Adipocyte (in vitro differentiated cells): ENCODE results near the gene PEX10.

Experiments used
- DNase-seq: peaks from one replicate; pipeline ENCODE4 v3.0.0-alpha.2; 2015; ENCODE audit warnings: low read depth
- H3K27me3 ChIP-seq: replicated peaks from 2 replicates; pipeline ENCODE4 v1.7.0; 2013; ENCODE audit warnings: mild to moderate bottlenecking, low read length, moderate library complexity; ENCODE audit not compliant: control insufficient read depth, insufficient read depth
- H3K36me3 ChIP-seq: 2 replicates; pipeline ENCODE4 v1.7.0; 2013; ENCODE audit warnings: low read length, mild to moderate bottlenecking, moderate library complexity; ENCODE audit not compliant: control insufficient read depth, insufficient read depth, severe bottlenecking
- H3K4me1 ChIP-seq: 2 replicates; pipeline ENCODE4 v1.7.0; 2013; ENCODE audit warnings: mild to moderate bottlenecking, low read length, moderate library complexity; ENCODE audit not compliant: control insufficient read depth, insufficient read depth
- H3K4me3 ChIP-seq: 2 replicates; pipeline ENCODE4 v1.7.0; 2013; ENCODE audit warnings: mild to moderate bottlenecking, low read length, moderate library complexity
- H3K9ac ChIP-seq: 2 replicates; pipeline ENCODE4 v1.7.0; 2013; ENCODE audit warnings: mild to moderate bottlenecking, low read length, moderate library complexity
- H3K9me3 ChIP-seq: 2 replicates; pipeline ENCODE4 v1.7.0; 2013; ENCODE audit warnings: mild to moderate bottlenecking, low read length, moderate library complexity; ENCODE audit not compliant: control insufficient read depth

The PEX10 gene

DNA sequence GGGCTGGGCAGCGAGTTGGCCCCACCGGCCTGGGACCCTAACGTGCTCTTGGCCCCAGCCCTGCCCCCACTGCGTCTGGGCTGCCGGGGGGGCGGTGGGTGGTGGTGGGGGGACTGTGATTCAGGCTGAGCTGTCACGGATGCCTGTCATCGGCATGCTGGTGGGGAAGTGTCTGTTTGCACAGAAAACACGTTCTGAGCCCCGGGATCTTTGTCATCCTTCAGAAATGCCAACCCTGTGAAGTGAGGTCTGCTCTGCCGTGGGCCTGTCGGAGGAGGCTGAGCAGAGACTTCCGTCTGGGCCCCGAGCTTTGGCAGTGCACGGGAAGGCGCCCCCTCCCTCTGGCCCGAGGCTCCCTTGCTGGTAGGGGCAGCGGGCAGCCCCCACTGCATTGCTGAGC, 39.4 kb upstream of the PEX10 start:
- Histone ChIP-seq H3K27me3 (peaks cover 3% of the 10 kb centered on the region), H3K4me3 (no peak overlapping the region), H3K36me3 (no peaks in the 10 kb centered on the region), H3K9me3 (no peaks in the 10 kb centered on the region), H3K4me1 (peaks cover 4% of the 10 kb centered on the region), H3K9ac (no peak overlapping the region)
- peak; percentile 65 for DNase-seq

DNA sequence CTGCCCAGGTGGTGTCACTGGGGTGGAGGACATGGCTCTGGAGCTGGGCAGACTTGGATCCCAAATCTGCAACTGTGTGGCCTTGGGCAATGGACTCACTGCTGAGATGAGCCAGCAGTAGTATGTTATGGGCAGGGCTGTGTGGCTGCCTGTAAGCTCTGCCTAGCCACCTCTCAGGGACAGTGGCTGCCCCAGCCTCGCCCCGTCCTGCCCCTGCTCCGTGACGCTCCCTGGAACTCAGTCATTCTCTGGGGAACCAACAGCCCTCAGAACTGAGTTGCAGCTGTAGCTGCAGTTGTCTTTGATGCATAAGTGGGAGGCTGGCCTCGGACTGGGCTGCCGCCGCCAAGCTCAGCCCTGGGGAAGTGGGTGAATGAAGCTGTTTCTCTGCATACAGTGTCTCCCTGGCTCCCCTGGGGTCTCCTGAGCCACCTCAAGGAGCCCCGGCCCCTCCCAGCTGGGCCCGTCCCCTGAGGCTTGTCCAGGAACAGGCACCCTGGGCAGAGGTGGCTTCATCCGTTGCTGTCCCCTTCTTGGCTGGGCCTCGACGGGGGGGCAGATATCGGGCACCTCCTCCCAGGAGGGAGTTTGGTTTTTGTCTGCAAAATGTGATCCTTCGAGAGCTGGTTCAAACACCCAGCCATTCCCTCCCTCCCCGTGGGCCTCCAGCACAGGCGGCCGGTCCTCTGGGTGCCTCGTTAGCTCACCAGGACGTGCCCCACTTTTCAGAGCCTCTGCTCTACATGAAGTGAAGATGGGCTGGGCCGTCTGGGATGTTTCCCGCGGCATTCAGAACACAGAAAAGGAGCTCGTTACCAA, 37.5 kb upstream of the PEX10 start:
- no peak overlapping the region for H3K9ac ChIP-seq
- no peak for DNase-seq
- peaks cover 7% of the 10 kb centered on the region for H3K27me3 ChIP-seq
- H3K36me3 ChIP-seq = no peaks in the 10 kb centered on the region
- no peak overlapping the region for H3K4me3 ChIP-seq
- H3K9me3 ChIP-seq = no peaks in the 10 kb centered on the region
- H3K4me1 ChIP-seq = peaks cover 4% of the 10 kb centered on the region

DNA sequence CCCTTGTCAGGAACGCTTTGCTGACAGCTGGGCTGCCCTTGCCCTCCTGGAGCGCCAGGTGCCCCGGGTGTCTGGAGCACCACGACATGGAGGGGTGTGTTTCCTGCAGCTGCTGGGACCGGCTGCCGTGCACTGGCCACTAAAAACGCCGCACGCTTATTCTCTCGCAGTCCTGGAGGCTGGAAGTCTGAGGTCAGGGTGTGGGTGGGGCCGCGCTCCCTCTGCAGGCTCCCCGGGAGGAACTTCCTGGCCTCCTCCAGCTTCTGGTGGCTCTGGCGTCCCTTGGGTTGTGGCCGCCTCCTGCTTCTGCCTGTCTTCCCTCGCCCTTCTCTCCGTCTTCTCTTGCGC, 35.7 kb upstream of the PEX10 start:
- Histone ChIP-seq H3K27me3 (peaks cover 15% of the 10 kb centered on the region), H3K36me3 (no peaks in the 10 kb centered on the region), H3K4me3 (no peak overlapping the region), H3K9me3 (no peaks in the 10 kb centered on the region), H3K9ac (no peak overlapping the region), H3K4me1 (peaks cover 4% of the 10 kb centered on the region)
- DNase-seq = no peak

DNA sequence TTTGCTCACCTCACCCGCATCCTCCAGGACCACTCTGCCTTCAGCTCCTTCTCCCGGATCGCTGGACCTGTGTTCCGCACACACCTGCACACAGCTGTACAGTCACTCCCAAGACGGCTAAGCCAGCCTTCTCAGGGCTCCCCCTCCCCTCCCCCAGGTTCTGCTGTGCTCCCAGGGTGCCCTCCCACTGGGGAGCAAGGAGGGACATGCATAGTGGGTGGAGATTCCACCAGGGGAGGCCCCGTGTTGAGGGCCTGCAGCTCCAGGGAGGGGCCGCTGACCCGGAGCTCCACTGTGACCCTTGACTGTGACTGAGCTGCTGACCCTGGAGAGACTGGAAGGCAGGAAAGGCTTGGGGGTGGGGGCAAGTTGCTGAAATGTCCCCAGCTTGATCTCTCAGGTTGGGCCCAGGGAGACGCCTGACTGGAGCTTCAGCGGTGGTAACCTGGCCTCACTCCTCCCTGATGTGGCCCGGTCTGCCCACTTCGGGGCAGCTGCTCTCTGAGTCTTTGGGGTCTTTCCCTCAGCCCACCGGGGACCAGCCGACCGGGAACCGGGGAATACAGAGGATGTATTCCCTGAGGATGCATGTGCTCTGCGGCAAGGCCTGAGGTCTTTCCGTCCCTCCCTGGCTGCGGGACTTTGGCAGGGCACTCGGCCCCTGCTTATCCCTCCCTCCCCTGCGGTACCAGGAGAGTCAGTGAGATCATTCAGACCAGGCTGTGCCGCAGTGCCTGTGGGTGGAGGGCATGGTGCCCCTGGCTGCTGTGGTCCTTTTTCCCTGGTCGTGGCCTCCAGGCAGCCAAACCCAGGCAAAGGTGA, 35.1 kb upstream of the PEX10 start:
- Histone ChIP-seq H3K27me3 (peaks cover 21% of the 10 kb centered on the region), H3K4me1 (peaks cover 3% of the 10 kb centered on the region)

DNA sequence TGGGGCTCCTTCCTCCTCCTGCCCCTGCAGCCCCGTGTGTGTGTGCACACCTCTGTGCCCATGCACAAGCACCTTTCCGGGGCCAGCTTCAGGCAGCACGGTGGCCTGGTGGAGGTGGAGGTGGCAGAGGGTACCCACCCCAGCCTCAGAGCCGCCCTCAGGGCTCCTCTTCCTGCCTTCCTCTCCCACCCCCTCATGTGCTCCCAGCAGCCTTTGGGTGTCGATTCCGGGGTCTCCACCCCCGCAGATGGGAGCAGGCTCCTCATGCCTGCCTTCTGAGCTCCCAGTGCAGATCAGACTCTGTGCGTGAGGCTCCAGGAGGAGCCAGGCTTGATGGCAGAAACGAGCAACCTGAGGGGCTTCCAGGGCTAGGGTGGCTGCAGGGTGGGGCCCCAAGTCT, 34.5 kb upstream of the PEX10 start:
- H3K9me3 ChIP-seq = no peaks in the 10 kb centered on the region
- H3K36me3 ChIP-seq = no peaks in the 10 kb centered on the region
- H3K4me3 ChIP-seq = no peak overlapping the region
- peaks cover 25% of the 10 kb centered on the region for H3K27me3 ChIP-seq
- no peaks in the 10 kb centered on the region for H3K4me1 ChIP-seq
- DNase-seq = no peak
- no peak overlapping the region for H3K9ac ChIP-seq

More for the DNA sequence above, 35.1 kb upstream of the PEX10 start:
- Histone ChIP-seq H3K4me3 (no peak overlapping the region), H3K9me3 (no peaks in the 10 kb centered on the region), H3K36me3 (no peaks in the 10 kb centered on the region), H3K9ac (no peak overlapping the region)
- no peak for DNase-seq

DNA sequence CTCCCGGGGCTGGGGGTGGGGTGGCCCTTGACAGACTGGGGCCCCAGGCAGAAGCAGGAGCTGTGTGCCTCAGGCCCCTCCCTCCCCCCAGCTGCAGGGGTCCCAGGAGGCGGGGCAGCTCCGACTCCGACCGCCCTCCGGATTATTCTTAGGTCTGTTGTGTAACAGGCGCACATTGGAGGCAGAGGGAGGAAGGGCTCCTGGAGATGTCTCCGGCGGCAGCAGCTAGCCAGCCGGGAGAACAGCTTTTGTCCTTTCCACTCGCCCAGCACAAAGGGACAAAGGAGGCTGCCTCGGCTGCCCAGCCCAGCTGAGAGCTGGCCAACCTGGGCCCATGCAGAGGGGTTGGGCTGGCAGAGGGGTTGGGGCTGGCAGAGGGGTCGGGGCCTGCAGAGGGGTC, 34.0 kb upstream of the PEX10 start:
- Histone ChIP-seq H3K36me3 (no peaks in the 10 kb centered on the region), H3K4me3 (no peak overlapping the region), H3K4me1 (no peaks in the 10 kb centered on the region), H3K9me3 (no peaks in the 10 kb centered on the region), H3K27me3 (peaks cover 30% of the 10 kb centered on the region), H3K9ac (no peak overlapping the region)
- DNase-seq = no peak

DNA sequence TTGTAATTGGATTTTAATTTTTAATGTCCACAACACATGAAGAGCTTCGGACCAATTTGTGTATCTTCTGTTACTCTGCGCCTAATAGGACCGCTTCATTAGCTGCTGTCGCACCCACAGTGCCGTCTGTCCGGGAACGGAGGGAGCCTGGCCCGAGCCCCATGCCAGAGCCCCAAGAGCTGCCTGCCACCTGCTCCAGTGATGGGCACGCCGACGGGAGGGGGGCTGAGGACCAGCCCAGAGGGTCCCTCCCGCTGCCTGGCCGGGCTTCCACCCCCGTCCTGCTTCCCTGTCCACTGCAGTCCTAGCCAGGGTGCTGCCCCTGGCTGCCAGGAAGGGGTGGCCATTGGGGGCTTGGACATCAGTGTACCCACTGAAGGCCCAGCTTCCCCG, 33.5 kb upstream of the PEX10 start:
- Histone ChIP-seq H3K9ac (no peak overlapping the region), H3K4me3 (no peak overlapping the region), H3K9me3 (no peaks in the 10 kb centered on the region), H3K27me3 (peaks cover 31% of the 10 kb centered on the region), H3K4me1 (no peaks in the 10 kb centered on the region), H3K36me3 (no peaks in the 10 kb centered on the region)
- DNase-seq = no peak

DNA sequence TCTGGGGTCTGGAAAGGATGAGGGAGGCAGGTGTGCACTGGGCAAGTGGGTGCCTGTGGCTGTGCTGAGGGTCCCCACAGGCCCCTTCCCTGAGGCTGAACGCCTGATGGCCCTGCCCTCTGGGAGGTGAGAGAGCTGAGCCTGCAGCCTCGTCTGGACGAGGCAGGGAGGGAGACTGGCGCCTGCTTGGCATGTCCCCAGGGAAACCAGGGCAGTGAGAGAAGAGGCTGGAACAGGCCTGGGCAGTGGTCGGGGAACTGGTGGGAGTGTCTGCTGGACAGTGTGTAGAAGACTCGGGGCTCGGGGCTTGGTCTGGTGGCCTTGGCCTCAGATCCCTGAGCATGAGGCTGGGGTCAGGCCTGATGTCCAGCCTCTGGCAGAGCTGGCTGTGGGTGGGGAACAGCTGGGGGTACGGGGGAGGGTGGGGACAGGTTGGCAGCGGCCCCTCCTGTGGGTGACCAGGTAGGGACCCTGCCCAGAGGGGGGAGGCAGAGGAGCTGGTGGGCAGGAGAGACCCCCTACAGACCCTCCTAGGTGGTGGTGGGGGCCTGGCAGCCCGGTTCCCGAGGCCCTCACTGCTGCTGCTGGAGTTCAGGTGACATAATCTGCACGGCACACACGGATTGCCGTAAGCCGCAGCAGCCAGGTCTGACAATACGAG, 32.9 kb upstream of the PEX10 start:
- no peak overlapping the region for H3K9ac ChIP-seq
- DNase-seq = no peak
- no peaks in the 10 kb centered on the region for H3K36me3 ChIP-seq
- H3K4me1 ChIP-seq = no peaks in the 10 kb centered on the region
- H3K4me3 ChIP-seq = no peak overlapping the region
- no peaks in the 10 kb centered on the region for H3K9me3 ChIP-seq
- H3K27me3 ChIP-seq = peaks cover 31% of the 10 kb centered on the region

DNA sequence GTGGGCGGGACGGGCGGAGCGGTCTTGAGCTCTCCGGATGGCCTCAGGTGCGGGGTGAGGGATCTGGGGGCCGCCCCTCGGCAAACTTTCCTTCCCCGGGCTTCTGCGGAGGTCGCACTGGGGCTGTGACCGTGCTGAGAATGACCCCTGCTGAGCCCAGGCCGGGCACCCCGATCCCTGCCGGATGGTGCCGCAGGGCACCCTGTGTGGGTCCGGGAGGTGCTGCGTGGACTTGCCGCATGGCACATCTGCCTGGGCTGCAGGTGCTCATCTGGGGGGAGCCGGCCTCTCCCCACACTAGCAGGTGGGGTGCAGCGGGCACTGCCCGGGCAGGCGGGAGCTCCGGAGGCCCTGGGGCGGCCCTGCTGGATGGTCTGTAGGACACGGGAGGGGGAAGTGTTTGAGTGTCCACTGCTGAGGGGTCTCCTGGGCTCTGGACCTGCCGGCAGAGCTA, 31.8 kb upstream of the PEX10 start:
- no peak overlapping the region for H3K9ac ChIP-seq
- no peak for DNase-seq
- H3K36me3 ChIP-seq = no peaks in the 10 kb centered on the region
- H3K9me3 ChIP-seq = no peaks in the 10 kb centered on the region
- H3K27me3 ChIP-seq = peaks cover 31% of the 10 kb centered on the region
- H3K4me3 ChIP-seq = no peak overlapping the region
- H3K4me1 ChIP-seq = no peaks in the 10 kb centered on the region

DNA sequence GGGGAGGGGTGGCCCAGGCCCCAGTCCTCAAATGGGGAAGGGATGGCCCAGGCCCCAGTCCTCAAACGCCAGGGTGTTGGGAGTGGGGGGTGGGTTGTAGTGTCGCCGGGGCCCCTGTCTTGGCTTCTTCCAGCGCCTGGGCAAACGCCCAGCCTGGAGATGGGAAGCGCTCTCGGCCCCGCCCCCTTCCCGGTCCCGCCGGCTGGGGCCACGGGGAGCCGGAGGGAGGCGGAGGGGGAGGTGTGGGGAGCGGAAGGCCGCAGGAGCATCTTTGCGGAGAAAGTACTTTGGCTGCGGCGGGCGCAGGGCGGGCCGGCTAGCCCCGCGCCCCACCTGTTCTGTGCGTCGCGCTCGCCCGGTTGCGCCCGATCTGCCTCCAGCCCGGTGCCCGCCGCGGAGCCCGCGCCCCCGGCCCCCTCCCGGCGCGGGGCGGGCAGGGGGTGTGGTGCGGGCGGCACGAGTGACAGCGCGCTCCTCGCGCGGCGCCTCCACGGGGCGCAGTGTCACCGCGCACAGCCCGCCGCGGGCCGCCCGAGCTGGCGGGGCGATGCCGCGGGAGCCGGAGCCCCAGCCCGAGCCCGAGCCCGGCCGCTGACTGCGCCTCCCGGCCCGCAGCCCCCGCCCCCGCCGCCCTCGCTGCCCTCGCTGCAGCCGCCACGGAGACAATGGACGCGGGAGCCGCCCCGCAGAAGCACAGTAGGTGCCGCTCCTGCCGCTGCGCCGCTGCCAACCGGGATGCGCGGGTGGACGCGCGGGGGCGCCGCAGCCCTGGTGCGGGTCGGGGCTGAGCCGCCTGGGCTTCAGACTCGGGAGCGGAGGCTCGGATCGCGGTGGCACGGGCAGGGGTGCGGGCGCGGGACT, 31.1 kb upstream of the PEX10 start:
- Histone ChIP-seq H3K9ac (no peak overlapping the region), H3K4me1 (no peaks in the 10 kb centered on the region), H3K27me3 (peaks cover 34% of the 10 kb centered on the region), H3K9me3 (no peaks in the 10 kb centered on the region), H3K36me3 (no peaks in the 10 kb centered on the region), H3K4me3 (no peak overlapping the region)
- DNase-seq = peak; percentile 23
